Esophagus muscularis mucosa (tissue), 4 donors: ENCODE data around the gene SMIM44. TPM values are rescaled to one million over a fixed set of nuclear protein-coding genes. Genes with fewer than 3 reads are reported as not detected.

Experiments used
- DNase-seq: peaks from one replicate; pipeline ENCODE4 v3.0.0-alpha.2; 2017; ENCODE audit errors: extremely low spot score
- H3K27ac ChIP-seq, 4 donors: fragments of 200-600 bp; sonication (generic); replicated peaks in 1 of 4; 1 replicate in 3 of 4; 2 replicates in 1 of 4; pipeline ENCODE4 v1.5.1; 2016 to 2019; ENCODE audit warnings: mild to moderate bottlenecking in 1 of 4
- H3K27me3 ChIP-seq, 4 donors: fragments of 200-600 bp; sonication (generic); one replicate each; pipeline versions ENCODE4 v1.5.1 to v1.6.0; 2016 to 2019
- H3K36me3 ChIP-seq, 4 donors: fragments of 200-600 bp; sonication (generic); one replicate each; pipeline ENCODE4 v1.5.1; 2016 to 2019
- H3K4me1 ChIP-seq, 4 donors: fragments of 200-600 bp; sonication (generic); one replicate each; pipeline ENCODE4 v1.5.1; 2016 to 2019
- H3K4me3 ChIP-seq, 4 donors: fragments of 200-600 bp; sonication (generic); 1 replicate in 2 of 4; 2 replicates in 2 of 4; pipeline ENCODE4 v1.5.1; 2016 to 2019; ENCODE audit warnings: mild to moderate bottlenecking in 4 of 4, moderate library complexity in 1 of 4
- H3K9me3 ChIP-seq, 4 donors: fragments of 200-600 bp; sonication (generic); 1 replicate in 3 of 4; 2 replicates in 1 of 4; pipeline ENCODE4 v1.5.1; 2016 to 2019
- CTCF ChIP-seq, 3 experiments: fragments of 200-600 bp in 2 of 3; fragments of 450-650 bp in 1 of 3; sonication (generic) in 2 of 3; IDR thresholded peaks; one replicate each; pipeline ENCODE4 v1.5.1; 2017 to 2019; ENCODE audit warnings: antibody characterized with exemption in 3 of 3, mild to moderate bottlenecking in 2 of 3, moderate library complexity in 1 of 3
- EP300 ChIP-seq: sonication (generic); formaldehyde crosslinking; IDR thresholded peaks from one replicate; pipeline ENCODE4 v1.6.1; 2017; ENCODE audit warnings: antibody characterized with exemption
- POLR2A ChIP-seq: fragments of 450-650 bp; IDR thresholded peaks from one replicate; pipeline ENCODE4 v1.6.1; 2017; ENCODE audit warnings: antibody characterized with exemption, moderate library complexity, mild to moderate bottlenecking, low read depth
- POLR2AphosphoS5 ChIP-seq, 2 donors: sonication (generic); formaldehyde crosslinking; IDR thresholded peaks; one replicate each; pipeline ENCODE4 v1.6.1; 2017; ENCODE audit warnings: antibody characterized with exemption in 2 of 2
- WGBS: methylation state at CpG from one replicate; pipeline ENCODE4 v1.1.5; 2018; 5-methylcytosine and 5-hydroxymethylcytosine counted together
- intact Hi-C: fragments of 100-400 bp; cut with DNase I; formaldehyde crosslinking; loops from one replicate; pipeline ENCODE4 v1.15.1; 2023
- total RNA-seq, 4 donors: library from RNA; depleted of rRNA; stranded (reverse); fragments of >200 nt; gene quantifications; one replicate each; pipeline versions ENCODE4 v1.1.0 to v1.2.1, GENCODE V29; 2016

Gene SMIM44
- total RNA-seq, 4 donors from 2014 or later, result not detected

GRCh38 chr19:3474010-3474409, 9.2 kb downstream of the SMIM44 start:
- TF ChIP-seq POLR2AphosphoS5 (IDR thresholded peaks at IDR 0.05) (no peak), EP300 (no peak), POLR2A (no peak), CTCF (IDR thresholded peaks at IDR 0.05) (no peak)
- Histone ChIP-seq H3K27me3 (peaks cover 0 to 23% (median 2%) of the 10 kb centered on the region in 4 donors), H3K4me3 (no peak overlapping the region), H3K9me3 (no peaks in the 10 kb centered on the region), H3K4me1 (peaks cover 0 to 48% (median 29%) of the 10 kb centered on the region in 4 donors), H3K36me3 (no peaks in the 10 kb centered on the region), H3K27ac (no peak overlapping the region)
- 79% methylated on average over 8 of the region's 8 CpGs for WGBS
- intact Hi-C loops, result loop anchor here (2.0 kb wide), 1 partner anchor 169 kb away; no protein-coding TSS in a partner anchor
- DNase-seq, result no peak

GRCh38 chr19:3471954-3472655, 11.1 kb downstream of the SMIM44 start:
- TF ChIP-seq POLR2AphosphoS5 (IDR thresholded peaks at IDR 0.05), result peak in 1 of 2 donors; percentile 42
- TF ChIP-seq EP300, result no peak
- peak; percentile 91 to 96 (median 94) for TF ChIP-seq CTCF (IDR thresholded peaks at IDR 0.05)
- no peak for TF ChIP-seq POLR2A
- DNase-seq, result no peak
- intact Hi-C loops, result loop anchor here (1.0 kb wide), 1 partner anchor 146 kb away; no protein-coding TSS in a partner anchor
- Histone ChIP-seq H3K4me1 (peaks cover 14 to 58% (median 46%) of the 10 kb centered on the region in 4 donors), H3K36me3 (no peaks in the 10 kb centered on the region), H3K27me3 (peaks cover 0 to 19% (median 2%) of the 10 kb centered on the region in 4 donors), H3K4me3 (no peak overlapping the region), H3K27ac (peak overlapping the region in 1 of 4 donors; percentile 33), H3K9me3 (no peaks in the 10 kb centered on the region)
- 29% methylated on average over 23 of the region's 24 CpGs for WGBS

- Histone ChIP-seq H3K36me3 (no peaks in the 10 kb centered on the region), H3K9me3 (no peaks in the 10 kb centered on the region), H3K4me3 (no peak overlapping the region), H3K27ac (peak overlapping the region in 3 of 4 donors; percentile 84 to 91 (median 89)), H3K27me3 (peaks cover 0 to 19% (median 2%) of the 10 kb centered on the region in 4 donors), H3K4me1 (peaks cover 29 to 73% (median 61%) of the 10 kb centered on the region in 4 donors)
- 69% methylated on average over 11 of the region's 11 CpGs for WGBS
- no peak for DNase-seq
- intact Hi-C loops, result loop anchor here (1.0 kb wide), 1 partner anchor 144 kb away; no protein-coding TSS in a partner anchor
- TF ChIP-seq POLR2AphosphoS5 (IDR thresholded peaks at IDR 0.05) (no peak), CTCF (IDR thresholded peaks at IDR 0.05) (no peak), EP300 (no peak), POLR2A (no peak)
Observed at GRCh38 chr19:3470500-3471128, 12.6 kb downstream of the SMIM44 start.

- Histone ChIP-seq H3K9me3 (no peaks in the 10 kb centered on the region), H3K4me3 (no peak overlapping the region), H3K27ac (peak overlapping the region; percentile 80 to 91 (median 86)), H3K4me1 (peaks cover 32 to 79% (median 69%) of the 10 kb centered on the region in 4 donors), H3K36me3 (peaks cover 0 to 1% (median 0%) of the 10 kb centered on the region in 4 donors), H3K27me3 (peaks cover 0 to 11% (median 0%) of the 10 kb centered on the region in 4 donors)
- TF ChIP-seq EP300 (no peak), CTCF (IDR thresholded peaks at IDR 0.05) (peak in 1 of 3 experiments; percentile 40), POLR2AphosphoS5 (IDR thresholded peaks at IDR 0.05) (peak in 1 of 2 donors; percentile 37)
- WGBS, result 77% methylated on average over 5 of the region's 14 CpGs
- intact Hi-C loops, result no loop called here
- DNase-seq, result no peak
Observed at GRCh38 chr19:3469638-3470499, 13.4 kb downstream of the SMIM44 start.
